Keratinocyte (primary cell): ENCODE data around the gene RNF113A. TPM values are rescaled to one million over a fixed set of nuclear protein-coding genes. Genes with fewer than 3 reads are reported as not detected.
"Not testable (repeated sequence)": the region's sequence is repeated elsewhere in the genome, so short reads cannot be mapped to it uniquely, and the experiment has no call there.

Source experiments
- DNase-seq: peaks from one replicate; pipeline ENCODE4 v3.0.0-alpha.2; 2011; ENCODE audit warnings: low read depth, missing footprints, low spot score
- FAIRE-seq: peaks from 2 replicates; lab custom pipeline; 2011; peaks lifted over from hg19 to GRCh38; lab: Jason Lieb, UNC
- H2AFZ ChIP-seq: 2 replicates; pipeline ENCODE4 v1.6.0; 2012; ENCODE audit warnings: low read length, control low read depth, inconsistent platforms; ENCODE audit not compliant: control insufficient read depth
- H3K27ac ChIP-seq: 2 replicates; pipeline ENCODE4 v1.5.1; 2011; ENCODE audit warnings: low read length; ENCODE audit not compliant: control insufficient read depth, insufficient read depth
- H3K27me3 ChIP-seq: 3 replicates; pipeline ENCODE4 v1.6.0; 2011; ENCODE audit warnings: low read length; ENCODE audit not compliant: control insufficient read depth, insufficient read depth; ENCODE audit errors: extremely low read depth
- H3K36me3 ChIP-seq, 2 experiments: 2 replicates in 1 of 2; 3 replicates in 1 of 2; pipeline ENCODE4 v1.5.1; 2011; ENCODE audit warnings: low read length in 2 of 2, mild to moderate bottlenecking in 1 of 2; ENCODE audit not compliant: control insufficient read depth in 2 of 2, insufficient read depth in 2 of 2; ENCODE audit errors: extremely low read depth in 1 of 2
- H3K4me1 ChIP-seq: 3 replicates; pipeline ENCODE4 v1.5.1; 2011; ENCODE audit warnings: low read length; ENCODE audit not compliant: control insufficient read depth, insufficient read depth; ENCODE audit errors: extremely low read depth
- H3K4me2 ChIP-seq: 3 replicates; pipeline ENCODE4 v1.6.0; 2011; ENCODE audit warnings: low read depth, low read length; ENCODE audit not compliant: control insufficient read depth, insufficient read depth; ENCODE audit errors: extremely low read depth
- H3K4me3 ChIP-seq, 3 experiments: fragments of 200-600 bp in 1 of 3; sonication (generic) in 1 of 3; 2 replicates in 2 of 3; 3 replicates in 1 of 3; pipeline ENCODE4 v1.5.1; 2011 to 2016; ENCODE audit warnings: low read length in 3 of 3, mild to moderate bottlenecking in 3 of 3, control low read depth in 2 of 3, inconsistent platforms in 1 of 3, low read depth in 1 of 3, mixed read lengths in 1 of 3, mixed run types in 1 of 3, moderate library complexity in 1 of 3; ENCODE audit not compliant: control insufficient read depth in 2 of 3, insufficient read depth in 2 of 3; ENCODE audit errors: extremely low read depth in 1 of 3
- H3K79me2 ChIP-seq: 2 replicates; pipeline ENCODE4 v1.6.0; 2012; ENCODE audit warnings: low read length; ENCODE audit not compliant: control insufficient read depth, insufficient read depth
- H3K9ac ChIP-seq: 3 replicates; pipeline ENCODE4 v1.6.0; 2011; ENCODE audit warnings: low read length; ENCODE audit not compliant: control insufficient read depth, insufficient read depth; ENCODE audit errors: extremely low read depth
- H3K9me1 ChIP-seq: 3 replicates; pipeline ENCODE4 v1.6.0; 2011; ENCODE audit warnings: low read length; ENCODE audit not compliant: control insufficient read depth, insufficient read depth; ENCODE audit errors: extremely low read depth
- H3K9me3 ChIP-seq: 2 replicates; pipeline ENCODE4 v1.5.1; 2012; ENCODE audit warnings: low read depth, low read length; ENCODE audit not compliant: control insufficient read depth
- H4K20me1 ChIP-seq: 3 replicates; pipeline ENCODE4 v1.6.0; 2011; ENCODE audit warnings: low read length; ENCODE audit not compliant: control insufficient read depth, insufficient read depth; ENCODE audit errors: extremely low read depth
- EZH2 ChIP-seq: IDR thresholded peaks from one replicate; pipeline ENCODE4 v1.6.1; 2012; ENCODE audit warnings: inconsistent platforms, mild to moderate bottlenecking, low read length, moderate library complexity
- dilution Hi-C: fragments of 300-500 bp; cut with MboI; formaldehyde crosslinking; loops from one replicate; pipeline ENCODE4 v1.7.0; 2020; ENCODE audit warnings: low sequenced_read_pairs; ENCODE audit not compliant: extremely low pct_ligation_motif_present
- polyA plus RNA-seq, 5 experiments: library from polyadenylated mRNA; depleted of rRNA in 3 of 5; stranded (reverse) in 3 of 5; stranded (forward) in 1 of 5; unstranded in 1 of 5; fragments of >200 nt; gene quantifications; 1 replicate in 1 of 5; 2 replicates in 3 of 5; 3 replicates in 1 of 5; pipeline versions ENCODE4 v1.2.1 to v1.2.3, GENCODE V29; 2011 to 2012; ENCODE audit warnings: missing spikeins in 2 of 5, low read depth in 1 of 5, low replicate concordance in 1 of 5
- TF ChIP-seq, protein P1 (sequence below), 3 experiments: IDR thresholded peaks in 1 of 3; conservative IDR thresholded peaks in 1 of 3; optimal IDR thresholded peaks in 1 of 3; 2 replicates in 2 of 3; 3 replicates in 1 of 3; pipeline versions ENCODE3 to v1.5.1; 2011; ENCODE audit warnings: low read length in 3 of 3, mild to moderate bottlenecking in 3 of 3, moderate library complexity in 2 of 3, control low read depth in 1 of 3, inconsistent platforms in 1 of 3; ENCODE audit not compliant: insufficient read depth in 2 of 3; ENCODE audit errors: extremely low read depth in 1 of 3

Gene RNF113A
- polyA plus RNA-seq, 1 donor (not counting 4 experiments of a cell fraction or from before 2014, with no cell fraction given), result 10.5 TPM

DNA sequence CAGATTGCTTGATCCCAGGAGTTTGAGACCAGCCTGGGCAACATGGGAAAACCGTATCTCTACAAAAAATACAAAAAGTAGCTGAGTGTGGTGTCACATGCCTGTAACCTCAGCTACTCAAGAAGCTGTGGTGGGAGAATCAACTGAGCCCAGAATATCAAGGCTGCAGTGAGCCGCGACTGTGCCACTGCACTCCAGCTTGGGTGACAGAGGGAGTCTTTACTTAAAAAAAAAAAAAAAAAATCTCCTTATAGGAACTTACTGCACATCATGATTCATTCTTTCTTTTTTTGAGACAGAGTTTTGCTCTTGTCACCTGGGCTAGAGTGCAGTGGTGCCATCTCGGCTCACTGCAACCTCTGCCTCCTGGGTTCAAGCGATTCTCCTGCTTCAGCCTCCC lies 43.1 kb downstream of the RNF113A start:
- Histone ChIP-seq H3K4me3 (no peak overlapping the region), H3K27ac (no peak overlapping the region), H2AFZ (no peak overlapping the region), H3K27me3 (no peaks in the 10 kb centered on the region), H3K4me1 (no peaks in the 10 kb centered on the region), H3K79me2 (no peaks in the 10 kb centered on the region), H3K36me3 (no peaks in the 10 kb centered on the region), H3K9ac (no peak overlapping the region), H3K9me1 (no peaks in the 10 kb centered on the region), H3K4me2 (no peak overlapping the region), H4K20me1 (no peaks in the 10 kb centered on the region), H3K9me3 (no peaks in the 10 kb centered on the region)
- no peak for DNase-seq
- dilution Hi-C loops, result no loop called here
- no peak for FAIRE-seq
- TF ChIP-seq, protein P1, sequence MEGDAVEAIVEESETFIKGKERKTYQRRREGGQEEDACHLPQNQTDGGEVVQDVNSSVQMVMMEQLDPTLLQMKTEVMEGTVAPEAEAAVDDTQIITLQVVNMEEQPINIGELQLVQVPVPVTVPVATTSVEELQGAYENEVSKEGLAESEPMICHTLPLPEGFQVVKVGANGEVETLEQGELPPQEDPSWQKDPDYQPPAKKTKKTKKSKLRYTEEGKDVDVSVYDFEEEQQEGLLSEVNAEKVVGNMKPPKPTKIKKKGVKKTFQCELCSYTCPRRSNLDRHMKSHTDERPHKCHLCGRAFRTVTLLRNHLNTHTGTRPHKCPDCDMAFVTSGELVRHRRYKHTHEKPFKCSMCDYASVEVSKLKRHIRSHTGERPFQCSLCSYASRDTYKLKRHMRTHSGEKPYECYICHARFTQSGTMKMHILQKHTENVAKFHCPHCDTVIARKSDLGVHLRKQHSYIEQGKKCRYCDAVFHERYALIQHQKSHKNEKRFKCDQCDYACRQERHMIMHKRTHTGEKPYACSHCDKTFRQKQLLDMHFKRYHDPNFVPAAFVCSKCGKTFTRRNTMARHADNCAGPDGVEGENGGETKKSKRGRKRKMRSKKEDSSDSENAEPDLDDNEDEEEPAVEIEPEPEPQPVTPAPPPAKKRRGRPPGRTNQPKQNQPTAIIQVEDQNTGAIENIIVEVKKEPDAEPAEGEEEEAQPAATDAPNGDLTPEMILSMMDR (optimal IDR thresholded peaks at IDR 0.05 in 1 of 3, IDR thresholded peaks at IDR 0.05 in 1 of 3, conservative IDR thresholded peaks at IDR 0.05 in 1 of 3; ENCODE audit: extremely low read depth in 1 of 3, insufficient read depth in 2 of 3, low read length in 3 of 3), result no peak
- no peak for TF ChIP-seq EZH2

DNA sequence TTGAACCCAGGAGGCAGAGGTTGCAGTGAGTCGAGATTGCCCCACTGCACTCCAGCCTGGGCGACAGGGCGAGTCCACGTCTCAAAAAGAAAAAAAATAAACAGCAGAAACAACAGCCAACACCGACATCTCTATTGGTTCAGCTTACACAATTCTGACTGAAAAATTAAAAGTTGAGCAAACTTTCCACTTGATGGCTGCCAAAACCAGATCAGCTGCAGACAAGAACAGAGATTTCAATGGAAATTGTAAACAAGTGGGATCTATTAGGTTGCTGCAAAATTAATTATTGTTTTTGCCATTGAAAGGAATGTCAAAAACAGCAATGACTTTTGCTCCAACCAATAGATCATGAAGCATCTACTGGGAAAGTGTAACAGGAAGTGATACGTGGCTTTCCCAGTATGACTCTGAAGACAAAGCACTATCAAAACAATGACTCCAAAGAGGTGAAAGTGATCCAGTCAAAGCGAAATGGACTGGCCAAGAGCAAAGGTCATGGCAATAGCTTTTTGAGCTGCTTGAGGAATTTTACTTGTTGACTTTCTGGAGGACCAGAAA lies 45.1 kb downstream of the RNF113A start:
- Histone ChIP-seq H3K79me2 (no peaks in the 10 kb centered on the region), H3K4me3 (no peak overlapping the region), H3K36me3 (no peaks in the 10 kb centered on the region), H3K27ac (no peak overlapping the region), H2AFZ (no peak overlapping the region), H3K27me3 (no peaks in the 10 kb centered on the region), H3K9ac (no peak overlapping the region), H3K4me2 (no peak overlapping the region), H3K9me3 (no peaks in the 10 kb centered on the region), H3K4me1 (no peaks in the 10 kb centered on the region), H4K20me1 (no peaks in the 10 kb centered on the region), H3K9me1 (no peaks in the 10 kb centered on the region)
- DNase-seq, result no peak
- TF ChIP-seq, protein P1 (optimal IDR thresholded peaks at IDR 0.05 in 1 of 3, IDR thresholded peaks at IDR 0.05 in 1 of 3, conservative IDR thresholded peaks at IDR 0.05 in 1 of 3; ENCODE audit: extremely low read depth in 1 of 3, insufficient read depth in 2 of 3, low read length in 3 of 3), result no peak
- TF ChIP-seq EZH2, result no peak
- dilution Hi-C loops, result no loop called here
- no peak for FAIRE-seq

DNA sequence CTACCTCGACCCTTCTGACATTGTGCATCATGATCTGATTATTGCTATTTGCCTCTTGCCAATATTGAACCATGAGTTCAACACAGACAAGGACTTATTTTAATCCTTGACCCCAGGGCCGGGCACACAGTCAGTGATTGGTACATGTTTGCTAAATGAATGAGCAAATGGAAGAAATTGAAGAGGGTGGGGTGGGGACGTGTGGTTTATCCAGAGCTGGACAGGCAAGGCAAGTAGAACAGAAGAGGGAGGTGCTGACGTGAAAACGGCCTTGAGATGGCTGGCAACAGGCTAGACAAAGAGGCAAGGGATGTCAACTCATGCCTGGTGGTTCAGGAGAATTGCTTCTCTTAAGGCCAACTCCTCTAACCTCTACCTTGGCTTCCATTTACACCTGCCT lies 47.3 kb downstream of the RNF113A start:
- H3K27me3 ChIP-seq, H3K79me2 ChIP-seq, H3K4me1 ChIP-seq, H3K4me3 ChIP-seq, H3K36me3 ChIP-seq, H2AFZ ChIP-seq, FAIRE-seq, H3K4me2 ChIP-seq, H3K9ac ChIP-seq, H4K20me1 ChIP-seq, dilution Hi-C loops, H3K27ac ChIP-seq, H3K9me3 ChIP-seq, DNase-seq, H3K9me1 ChIP-seq: not testable (repeated sequence)

DNA sequence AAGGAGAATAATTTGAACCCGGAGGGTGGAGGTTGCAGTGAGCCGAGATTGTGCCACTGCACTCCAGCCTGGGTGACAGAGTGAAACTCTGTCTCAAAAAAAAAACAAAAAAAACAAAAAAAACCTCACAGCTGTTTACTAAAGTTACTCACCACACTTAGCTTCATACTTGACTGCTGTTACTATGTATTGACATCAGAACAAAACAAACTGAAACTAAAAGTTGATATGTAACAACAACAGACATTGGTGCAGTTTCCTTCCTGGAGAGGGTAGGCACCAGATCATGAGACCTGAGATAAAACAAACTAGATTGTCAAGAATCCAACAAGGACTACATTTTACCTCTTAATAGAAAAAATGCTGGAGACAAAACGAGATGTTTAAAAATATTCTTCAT lies 49.8 kb downstream of the RNF113A start:
- H3K4me3 ChIP-seq, H3K9me1 ChIP-seq, H3K36me3 ChIP-seq, H4K20me1 ChIP-seq, FAIRE-seq, H3K79me2 ChIP-seq, H3K27ac ChIP-seq, H3K4me1 ChIP-seq, H2AFZ ChIP-seq, H3K9me3 ChIP-seq, dilution Hi-C loops, H3K4me2 ChIP-seq, H3K27me3 ChIP-seq, H3K9ac ChIP-seq, DNase-seq: not testable (repeated sequence)
